ENCODE data around the gene SPOCK1.

SPOCK1 gene

DNA sequence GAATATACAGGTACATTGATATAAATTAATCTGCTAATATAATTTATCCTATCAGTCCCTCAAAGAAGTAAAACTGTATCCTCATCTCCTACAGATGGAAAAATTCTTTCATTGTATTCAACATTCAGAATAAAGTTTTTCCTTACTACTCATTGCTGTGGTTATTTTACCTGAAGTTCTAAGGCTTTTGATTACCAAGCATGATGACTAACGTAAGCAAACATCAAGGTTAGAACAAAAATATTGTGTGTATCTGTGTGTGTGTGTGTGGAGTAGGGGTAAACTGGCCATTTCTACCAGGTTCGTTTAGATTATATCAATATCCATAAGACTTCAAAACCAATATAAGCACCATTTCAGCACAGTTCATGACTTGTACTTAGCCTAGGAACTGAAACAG lies 573.1 kb downstream of the SPOCK1 start:
- no peak for DNase-seq (ENCODE audit: low read depth)

Measured in ELR (cell line).